Loucy (cell line): ENCODE measurements around the gene CDC42EP3.
A peak's percentile ranks its signal among the peaks of the same experiment; 100 is the strongest.

Source experiments
- H2AFZ ChIP-seq: fragments of 200-600 bp; sonication (generic); 2 replicates; pipeline ENCODE4 v1.6.0; 2016; ENCODE audit warnings: antibody characterized with exemption, mild to moderate bottlenecking, low read length, moderate library complexity
- H3F3A ChIP-seq: fragments of 200-600 bp; 2 replicates; pipeline ENCODE4 v1.6.0; 2016; ENCODE audit warnings: antibody characterized with exemption, low read depth, mild to moderate bottlenecking
- H3K27me3 ChIP-seq: fragments of 200-600 bp; sonication (generic); 2 replicates; pipeline ENCODE4 v1.6.1; 2014; ENCODE audit warnings: low read length, mild to moderate bottlenecking; ENCODE audit not compliant: insufficient read depth, poor library complexity, severe bottlenecking
- H3K36me3 ChIP-seq: fragments of 200-600 bp; sonication (generic); 2 replicates; pipeline ENCODE4 v1.6.1; 2016; ENCODE audit warnings: low read length; ENCODE audit not compliant: insufficient read depth
- H3K4me1 ChIP-seq: fragments of 200-600 bp; sonication (generic); 2 replicates; pipeline ENCODE4 v1.5.1; 2014; ENCODE audit warnings: low read length, mild to moderate bottlenecking; ENCODE audit not compliant: insufficient read depth, poor library complexity, severe bottlenecking
- H3K4me2 ChIP-seq: fragments of 200-600 bp; sonication (generic); 2 replicates; pipeline ENCODE4 v1.6.0; 2014; ENCODE audit warnings: antibody characterized with exemption, low read length, low read depth, mild to moderate bottlenecking; ENCODE audit not compliant: poor library complexity, severe bottlenecking
- H3K4me3 ChIP-seq: fragments of 200-600 bp; sonication (generic); 2 replicates; pipeline ENCODE4 v1.5.1; 2014; ENCODE audit warnings: low read length, mild to moderate bottlenecking, mixed read lengths; ENCODE audit not compliant: poor library complexity, severe bottlenecking
- H3K79me2 ChIP-seq: fragments of 200-600 bp; sonication (generic); 2 replicates; pipeline ENCODE4 v1.6.1; 2014; ENCODE audit warnings: low read length; ENCODE audit not compliant: insufficient read depth
- H3K9ac ChIP-seq: fragments of 200-600 bp; sonication (generic); 2 replicates; pipeline ENCODE4 v1.6.0; 2014; ENCODE audit warnings: mild to moderate bottlenecking, low read depth, low read length, moderate library complexity; ENCODE audit not compliant: poor library complexity, severe bottlenecking
- H3K9me2 ChIP-seq: fragments of 200-600 bp; sonication (generic); replicated peaks from 2 replicates; pipeline ENCODE4 v1.6.1; 2016; ENCODE audit warnings: low read depth, low read length, mixed read lengths
- H3K9me3 ChIP-seq: fragments of 200-600 bp; sonication (generic); 2 replicates; pipeline ENCODE4 v1.6.1; 2014; ENCODE audit warnings: mild to moderate bottlenecking, antibody characterized with exemption, low read length, low read depth; ENCODE audit not compliant: insufficient read depth
- H4K20me1 ChIP-seq: fragments of 200-600 bp; sonication (generic); 2 replicates; pipeline ENCODE4 v1.6.0; 2014; ENCODE audit warnings: antibody characterized with exemption, low read length, mild to moderate bottlenecking; ENCODE audit not compliant: insufficient read depth, poor library complexity, severe bottlenecking
- CTCF ChIP-seq: fragments of 200-600 bp; sonication (generic); conservative IDR thresholded peaks from 2 replicates; pipeline ENCODE4 v1.5.1; 2014; ENCODE audit warnings: mild to moderate bottlenecking, antibody characterized with exemption, low read length
- EZH2phosphoT487 ChIP-seq: fragments of 200-600 bp; IDR thresholded peaks from 2 replicates; pipeline ENCODE4 v1.6.1; 2018; ENCODE audit warnings: antibody characterized with exemption, mild to moderate bottlenecking, moderate library complexity, borderline replicate concordance

The CDC42EP3 gene

GRCh38 chr2:37616677-37617005 is 54.8 kb downstream of the CDC42EP3 start:
- peak overlapping the region; percentile 50 for H3K4me2 ChIP-seq
- H3F3A ChIP-seq, result no peaks in the 10 kb centered on the region
- no peaks in the 10 kb centered on the region for H3K9me3 ChIP-seq
- H3K9me2 ChIP-seq, result no peaks in the 10 kb centered on the region
- no peak overlapping the region for H2AFZ ChIP-seq
- H3K4me3 ChIP-seq, result no peak overlapping the region
- H3K9ac ChIP-seq, result no peak overlapping the region
- H3K36me3 ChIP-seq, result no peaks in the 10 kb centered on the region
- no peaks in the 10 kb centered on the region for H3K27me3 ChIP-seq
- H3K4me1 ChIP-seq, result peaks cover 22% of the 10 kb centered on the region
- H4K20me1 ChIP-seq, result no peaks in the 10 kb centered on the region
- no peaks in the 10 kb centered on the region for H3K79me2 ChIP-seq
- TF ChIP-seq EZH2phosphoT487 (no peak), CTCF (no peak)

GRCh38 chr2:37615804-37616676 is 55.4 kb downstream of the CDC42EP3 start:
- Histone ChIP-seq H3K9me3 (no peaks in the 10 kb centered on the region), H2AFZ (no peak overlapping the region), H3K79me2 (no peaks in the 10 kb centered on the region), H3K9me2 (no peaks in the 10 kb centered on the region), H3K36me3 (no peaks in the 10 kb centered on the region), H4K20me1 (no peaks in the 10 kb centered on the region), H3K4me1 (peaks cover 25% of the 10 kb centered on the region), H3K4me2 (peak overlapping the region; percentile 50), H3F3A (no peaks in the 10 kb centered on the region), H3K9ac (peak overlapping the region; percentile 41), H3K27me3 (no peaks in the 10 kb centered on the region), H3K4me3 (peak overlapping the region; percentile 12)
- no peak for TF ChIP-seq CTCF
- no peak for TF ChIP-seq EZH2phosphoT487

GRCh38 chr2:37614061-37614738 is 57.2 kb downstream of the CDC42EP3 start:
- no peaks in the 10 kb centered on the region for H3K9me3 ChIP-seq
- no peaks in the 10 kb centered on the region for H3K27me3 ChIP-seq
- H3F3A ChIP-seq, result no peaks in the 10 kb centered on the region
- no peak overlapping the region for H3K4me3 ChIP-seq
- peaks cover 33% of the 10 kb centered on the region for H3K4me1 ChIP-seq
- H2AFZ ChIP-seq, result no peak overlapping the region
- H3K79me2 ChIP-seq, result no peaks in the 10 kb centered on the region
- no peaks in the 10 kb centered on the region for H4K20me1 ChIP-seq
- no peak for TF ChIP-seq EZH2phosphoT487
- no peak for TF ChIP-seq CTCF
- H3K36me3 ChIP-seq, result no peaks in the 10 kb centered on the region
- H3K9me2 ChIP-seq, result no peaks in the 10 kb centered on the region
- no peak overlapping the region for H3K4me2 ChIP-seq
- no peak overlapping the region for H3K9ac ChIP-seq
